GM19328 (cell line): ENCODE measurements around the gene PRAMEF33.
"Not testable (repeated sequence)": the region's sequence is repeated elsewhere in the genome, so short reads cannot be mapped to it uniquely, and the experiment has no call there.

ENCODE experiments used
- ATAC-seq: cut with Tn5 transposase; IDR thresholded peaks from one replicate; pipeline ENCODE4 v1.9.1; 2021; ENCODE audit warnings: mild to moderate bottlenecking, moderate library complexity; ENCODE audit not compliant: unreplicated experiment

The PRAMEF33 gene, protein sequence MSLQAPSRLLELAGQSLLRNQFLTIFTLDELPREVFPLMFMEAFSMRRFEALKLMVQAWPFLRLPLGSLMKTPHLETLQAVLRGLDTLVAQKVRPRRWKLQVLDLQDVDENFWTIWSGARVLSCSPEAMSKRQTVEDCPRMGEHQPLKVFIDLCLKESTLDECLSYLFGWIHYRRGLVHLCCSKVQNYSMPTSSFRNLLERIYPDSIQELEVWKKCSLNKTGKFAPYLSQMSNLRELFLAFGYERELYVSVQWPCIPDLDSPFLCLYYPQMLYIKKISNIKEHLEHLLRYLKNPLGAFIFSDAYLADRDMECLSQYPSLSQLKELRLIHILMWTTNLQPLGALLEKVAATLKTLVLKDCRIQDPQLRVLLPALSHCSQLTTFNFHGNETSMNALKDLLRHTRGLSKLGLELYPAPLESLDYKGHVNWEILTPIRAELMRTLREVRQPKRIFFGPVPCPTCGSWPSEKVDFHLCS

DNA sequence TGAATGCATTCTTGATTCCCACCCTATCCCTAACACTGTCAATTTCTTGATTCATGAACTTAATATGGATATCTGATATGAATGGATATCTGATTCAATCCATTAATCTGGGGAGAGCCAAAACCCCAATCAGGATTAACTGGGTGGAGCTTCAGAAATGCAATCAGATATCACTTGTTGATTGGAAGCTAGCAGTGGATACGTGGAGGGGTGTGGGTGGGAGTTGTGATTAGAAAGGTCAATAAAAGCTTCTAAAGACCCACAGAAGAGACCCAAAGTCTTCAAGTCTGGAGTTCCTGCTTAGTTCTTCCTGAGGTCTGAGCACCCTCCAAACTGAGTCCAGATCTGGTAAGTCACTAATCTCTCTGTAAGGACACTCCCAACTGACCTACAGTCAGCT lies at the start of gene PRAMEF33:
Gene PRAMEF33, plus strand, starts transcription at position 301 of the 400 bp plus-strand sequence. CDS start 2,416 bp downstream, outside the sequence.
- ATAC-seq = not testable (repeated sequence)

DNA sequence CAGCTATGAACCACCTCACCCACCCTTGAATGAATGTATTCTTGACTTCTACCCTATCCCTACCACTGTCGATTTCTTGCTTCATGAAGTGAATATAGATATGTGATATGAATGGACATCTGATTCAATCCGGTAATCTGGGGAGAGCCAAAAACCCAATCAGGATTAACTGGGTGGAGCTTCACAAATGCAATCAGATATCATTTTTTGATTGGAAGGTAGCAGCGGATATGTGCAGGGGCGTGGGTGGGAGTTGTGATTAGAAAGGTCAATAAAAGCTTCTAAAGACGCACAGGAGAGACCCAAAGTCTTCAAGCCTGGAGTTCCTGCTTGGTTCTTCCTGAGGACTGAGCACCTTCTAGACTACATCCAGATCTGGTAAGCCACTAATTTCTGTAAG lies 49.4 kb upstream of the PRAMEF33 start, which contains the start of gene PRAMEF5:
Gene PRAMEF5, plus strand, starts transcription at position 301 of the 400 bp plus-strand sequence. CDS start 5,071 bp downstream, outside the sequence.
- ATAC-seq = not testable (repeated sequence)

GRCh38 chr1:13265124-13265523 lies 38.2 kb upstream of the PRAMEF33 start:
- ATAC-seq = not testable (repeated sequence)

DNA sequence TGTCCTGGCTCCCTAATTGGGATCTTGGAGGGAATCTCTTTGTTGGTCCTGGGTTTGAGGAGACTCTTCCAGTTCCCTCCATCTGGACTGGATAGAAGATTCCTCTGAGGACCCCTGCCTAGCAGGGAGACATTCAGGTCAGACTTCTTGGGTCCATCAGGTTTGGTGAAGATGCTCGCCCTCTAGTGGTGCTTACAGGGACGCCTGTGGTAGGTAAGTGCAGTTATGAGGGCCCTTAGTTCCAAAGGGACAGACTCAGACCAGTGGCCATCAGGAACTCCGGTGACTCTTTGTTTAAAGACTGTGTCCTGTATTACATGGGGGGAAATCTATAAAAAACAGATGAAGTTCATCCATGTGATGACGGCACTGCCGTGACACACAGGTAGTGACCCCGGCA lies 26.3 kb upstream of the PRAMEF33 start:
- not testable (repeated sequence) for ATAC-seq

DNA sequence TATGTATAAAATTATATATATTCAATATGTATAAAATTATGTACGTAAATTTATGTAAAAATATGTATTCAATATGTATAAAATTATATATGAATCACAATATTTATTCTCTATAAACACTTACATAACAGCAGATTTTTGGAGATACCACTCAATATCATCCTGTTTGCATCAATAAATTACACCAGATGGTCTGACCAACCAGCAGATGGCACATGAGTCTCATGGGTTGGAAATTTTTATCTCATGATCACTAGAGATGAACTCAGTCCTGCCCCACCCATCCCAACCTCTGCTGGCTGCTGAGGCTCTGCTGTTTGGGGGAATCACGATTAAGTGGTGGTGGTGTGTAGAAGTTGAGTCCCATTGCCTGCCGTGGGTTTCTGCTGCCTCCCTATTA lies 23.7 kb upstream of the PRAMEF33 start:
- not testable (repeated sequence) for ATAC-seq

- ATAC-seq = not testable (repeated sequence)
These were observed 18.3 kb upstream of the PRAMEF33 start, which contains the start of gene PRAMEF8 for GRCh38 chr1:13285037-13285436. PRAMEF8 (minus strand) TSS chr1:13285137; CDS start chr1:13284091, 1,046 bp downstream.

DNA sequence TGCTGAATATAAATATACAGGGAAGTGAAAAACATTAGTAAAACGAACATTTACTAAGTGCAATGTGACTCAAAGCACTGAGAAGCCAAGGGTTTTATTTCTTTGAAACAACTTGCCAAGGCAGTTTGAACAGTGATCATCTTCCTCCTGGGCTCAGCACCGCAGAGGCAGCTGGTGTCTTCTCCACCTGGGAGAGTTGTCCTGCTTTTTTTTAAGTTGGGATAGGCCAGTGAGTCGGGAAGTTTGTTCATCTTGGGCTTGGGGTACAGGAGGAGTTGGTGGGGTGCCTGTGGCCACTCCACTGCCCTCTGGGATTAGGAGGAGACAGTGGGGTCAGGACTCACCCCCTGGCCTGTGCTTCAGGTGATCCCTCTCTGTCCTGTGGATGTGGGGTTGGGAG lies 14.3 kb upstream of the PRAMEF33 start:
- not testable (repeated sequence) for ATAC-seq

DNA sequence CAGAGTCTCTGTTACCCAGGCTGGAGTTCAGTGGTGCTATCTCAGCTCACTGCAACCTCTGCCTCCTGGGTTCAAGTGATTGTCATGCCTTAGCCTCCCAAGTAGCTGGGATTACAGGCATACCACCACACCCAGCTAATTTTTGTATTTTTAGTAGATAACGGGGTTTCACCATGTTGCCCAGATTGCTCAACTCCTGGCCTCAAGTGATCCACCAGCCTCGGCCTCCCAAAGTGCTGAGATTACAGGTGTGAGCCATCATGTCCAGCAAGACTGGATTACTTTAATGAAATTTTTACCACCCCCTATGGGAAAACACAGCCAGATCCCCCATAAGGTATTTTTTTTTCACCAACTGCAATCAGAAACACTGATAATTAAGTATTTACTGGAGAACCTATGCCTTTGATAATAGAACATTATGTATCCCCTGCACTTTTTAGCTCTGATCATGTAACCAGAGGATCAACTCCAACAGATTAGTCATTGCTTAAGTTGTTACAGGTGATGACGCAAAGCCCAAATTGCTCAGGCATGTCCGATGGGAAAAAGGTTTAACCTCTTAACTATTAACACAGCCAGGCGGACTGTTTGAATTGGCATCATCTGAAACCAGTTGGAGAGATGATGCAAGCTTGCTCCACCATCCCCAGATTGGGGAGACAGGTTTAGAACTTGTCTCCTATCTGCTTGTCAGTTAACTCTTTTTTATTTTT lies 6.0 kb upstream of the PRAMEF33 start:
- ATAC-seq = not testable (repeated sequence)

- not testable (repeated sequence) for ATAC-seq
These were observed 4.6 kb upstream of the PRAMEF33 start for GRCh38 chr1:13298699-13299098.

GRCh38 chr1:13302197-13302596 lies 1.1 kb upstream of the PRAMEF33 start:
- ATAC-seq = not testable (repeated sequence)

GRCh38 chr1:13315281-13315680 lies 11.9 kb downstream of the PRAMEF33 start, which contains the start of gene PRAMEF15:
PRAMEF15 (plus strand) TSS chr1:13315581; CDS start chr1:13318408, 2,827 bp downstream.
- ATAC-seq = not testable (repeated sequence)

DNA sequence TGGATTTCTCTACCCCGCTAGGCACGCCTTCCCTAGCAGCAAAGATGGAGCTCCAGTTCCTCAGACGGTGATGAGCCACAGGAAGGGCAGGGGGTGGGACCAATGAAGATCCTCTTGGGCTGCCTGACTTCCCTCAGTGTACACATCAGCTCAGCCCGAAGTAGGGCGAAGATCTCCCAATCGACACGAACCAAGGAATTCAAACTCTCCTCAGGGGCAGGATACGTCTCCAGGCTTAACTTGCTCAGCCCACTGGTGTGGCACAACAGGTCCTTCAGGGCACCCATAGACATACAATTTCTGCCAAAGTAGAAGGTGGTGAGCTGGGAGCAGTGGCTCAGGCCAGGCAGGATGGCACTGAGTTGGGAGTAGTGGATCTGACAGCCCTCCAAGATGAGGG lies 39.2 kb downstream of the PRAMEF33 start:
- not testable (repeated sequence) for ATAC-seq

GRCh38 chr1:13347034-13347433 lies 43.7 kb downstream of the PRAMEF33 start, which contains the start of gene PRAMEF14:
PRAMEF14 (minus strand) TSS chr1:13347134; CDS start chr1:13345314, 1,820 bp downstream.
- ATAC-seq = not testable (repeated sequence)

GRCh38 chr1:13353476-13353875 lies 50.1 kb downstream of the PRAMEF33 start:
- not testable (repeated sequence) for ATAC-seq

GRCh38 chr1:13354475-13354874 lies 51.1 kb downstream of the PRAMEF33 start:
- ATAC-seq = not testable (repeated sequence)

GRCh38 chr1:13356774-13357173 lies 53.4 kb downstream of the PRAMEF33 start:
- not testable (repeated sequence) for ATAC-seq
